ENCODE measurements around the gene CTNNAL1.
A peak's percentile ranks its signal among the peaks of the same experiment; 100 is the strongest.
"Not testable (repeated sequence)": the region's sequence is repeated elsewhere in the genome, so short reads cannot be mapped to it uniquely, and the experiment has no call there.

The CTNNAL1 gene

DNA sequence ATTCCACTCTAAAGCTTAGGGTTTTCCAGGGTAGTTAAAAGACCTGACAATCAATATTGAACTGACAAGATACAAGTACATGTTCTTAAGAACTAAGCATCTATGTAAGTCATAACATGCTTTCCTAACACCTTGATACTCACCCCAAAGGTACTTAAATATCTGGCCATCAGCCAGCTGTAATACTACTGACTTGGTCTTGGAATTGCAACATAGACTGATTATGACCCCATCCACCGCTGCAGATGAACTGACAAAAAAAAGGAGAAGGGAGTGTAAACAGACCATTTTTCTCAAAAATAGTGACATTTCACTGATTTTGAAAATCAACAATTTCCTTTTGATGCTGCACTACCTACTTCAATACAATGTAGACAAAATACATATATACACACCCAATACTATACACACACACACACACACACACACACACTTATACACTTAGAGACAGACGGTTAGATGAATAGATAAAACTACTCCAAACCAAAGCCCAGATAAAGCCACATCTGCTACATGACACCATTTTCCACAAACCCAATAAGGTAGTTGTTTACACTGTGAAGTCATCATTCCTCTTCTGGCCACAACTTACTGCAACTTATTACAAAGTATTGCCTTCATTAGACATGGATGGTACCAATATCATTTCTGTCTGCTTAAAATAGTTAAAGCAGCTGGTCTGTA, 109.7 kb downstream of the CTNNAL1 start:
- no peak overlapping the region for H3K27ac ChIP-seq (ENCODE audit: extremely low read depth, low read depth, low read length)
- ChIA-PET POLR2A (no interaction called here), CTCF (interaction anchor here (0.6 kb wide), 2 partner anchors 140 to 1811 kb away, joined by 3 to 4 read pairs; no protein-coding TSS in a partner anchor)
- H3K4me3 ChIP-seq (ENCODE audit: low read depth, low read length) = no peak overlapping the region
- TF ChIP-seq ZNF629 (tag by site-specific recombination; IDR thresholded peaks at IDR 0.05) (peak; percentile 82), KLF17 (tag by site-specific recombination; IDR thresholded peaks at IDR 0.05) (no peak), ZBTB21 (tag by site-specific recombination; IDR thresholded peaks at IDR 0.05) (0 out of 2 replicates have a peak, but pooled peaks have one; percentile 40), ZNF10 (tag by site-specific recombination; IDR thresholded peaks at IDR 0.05) (peak; percentile 29; the same call in 1 of the 2 replicates), OSR2 (tag by site-specific recombination; IDR thresholded peaks at IDR 0.05) (0 out of 2 replicates have a peak, but pooled peaks have one; percentile 18), ZNF37A (tag by site-specific recombination; IDR thresholded peaks at IDR 0.05) (no peak), ZSCAN4 (tag by site-specific recombination; IDR thresholded peaks at IDR 0.05) (peak; percentile 14; the same call in 1 of the 2 replicates), ZNF626 (tag by site-specific recombination; IDR thresholded peaks at IDR 0.05) (no peak)
- TF ChIP-seq, protein P1, sequence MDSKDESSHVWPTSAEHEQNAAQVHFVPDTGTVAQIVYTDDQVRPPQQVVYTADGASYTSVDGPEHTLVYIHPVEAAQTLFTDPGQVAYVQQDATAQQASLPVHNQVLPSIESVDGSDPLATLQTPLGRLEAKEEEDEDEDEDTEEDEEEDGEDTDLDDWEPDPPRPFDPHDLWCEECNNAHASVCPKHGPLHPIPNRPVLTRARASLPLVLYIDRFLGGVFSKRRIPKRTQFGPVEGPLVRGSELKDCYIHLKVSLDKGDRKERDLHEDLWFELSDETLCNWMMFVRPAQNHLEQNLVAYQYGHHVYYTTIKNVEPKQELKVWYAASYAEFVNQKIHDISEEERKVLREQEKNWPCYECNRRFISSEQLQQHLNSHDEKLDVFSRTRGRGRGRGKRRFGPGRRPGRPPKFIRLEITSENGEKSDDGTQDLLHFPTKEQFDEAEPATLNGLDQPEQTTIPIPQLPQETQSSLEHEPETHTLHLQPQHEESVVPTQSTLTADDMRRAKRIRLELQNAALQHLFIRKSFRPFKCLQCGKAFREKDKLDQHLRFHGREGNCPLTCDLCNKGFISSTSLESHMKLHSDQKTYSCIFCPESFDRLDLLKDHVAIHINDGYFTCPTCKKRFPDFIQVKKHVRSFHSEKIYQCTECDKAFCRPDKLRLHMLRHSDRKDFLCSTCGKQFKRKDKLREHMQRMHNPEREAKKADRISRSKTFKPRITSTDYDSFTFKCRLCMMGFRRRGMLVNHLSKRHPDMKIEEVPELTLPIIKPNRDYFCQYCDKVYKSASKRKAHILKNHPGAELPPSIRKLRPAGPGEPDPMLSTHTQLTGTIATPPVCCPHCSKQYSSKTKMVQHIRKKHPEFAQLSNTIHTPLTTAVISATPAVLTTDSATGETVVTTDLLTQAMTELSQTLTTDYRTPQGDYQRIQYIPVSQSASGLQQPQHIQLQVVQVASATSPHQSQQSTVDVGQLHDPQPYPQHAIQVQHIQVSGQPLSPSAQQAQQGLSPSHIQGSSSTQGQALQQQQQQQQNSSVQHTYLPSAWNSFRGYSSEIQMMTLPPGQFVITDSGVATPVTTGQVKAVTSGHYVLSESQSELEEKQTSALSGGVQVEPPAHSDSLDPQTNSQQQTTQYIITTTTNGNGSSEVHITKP (tag by site-specific recombination; IDR thresholded peaks at IDR 0.05) = peak; percentile 57; the same call in 1 of the 2 replicates
- TF ChIP-seq, protein P2, sequence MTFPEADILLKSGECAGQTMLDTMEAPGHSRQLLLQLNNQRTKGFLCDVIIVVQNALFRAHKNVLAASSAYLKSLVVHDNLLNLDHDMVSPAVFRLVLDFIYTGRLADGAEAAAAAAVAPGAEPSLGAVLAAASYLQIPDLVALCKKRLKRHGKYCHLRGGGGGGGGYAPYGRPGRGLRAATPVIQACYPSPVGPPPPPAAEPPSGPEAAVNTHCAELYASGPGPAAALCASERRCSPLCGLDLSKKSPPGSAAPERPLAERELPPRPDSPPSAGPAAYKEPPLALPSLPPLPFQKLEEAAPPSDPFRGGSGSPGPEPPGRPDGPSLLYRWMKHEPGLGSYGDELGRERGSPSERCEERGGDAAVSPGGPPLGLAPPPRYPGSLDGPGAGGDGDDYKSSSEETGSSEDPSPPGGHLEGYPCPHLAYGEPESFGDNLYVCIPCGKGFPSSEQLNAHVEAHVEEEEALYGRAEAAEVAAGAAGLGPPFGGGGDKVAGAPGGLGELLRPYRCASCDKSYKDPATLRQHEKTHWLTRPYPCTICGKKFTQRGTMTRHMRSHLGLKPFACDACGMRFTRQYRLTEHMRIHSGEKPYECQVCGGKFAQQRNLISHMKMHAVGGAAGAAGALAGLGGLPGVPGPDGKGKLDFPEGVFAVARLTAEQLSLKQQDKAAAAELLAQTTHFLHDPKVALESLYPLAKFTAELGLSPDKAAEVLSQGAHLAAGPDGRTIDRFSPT (tag by site-specific recombination; IDR thresholded peaks at IDR 0.05) = 0 out of 2 replicates have a peak, but pooled peaks have one; percentile 33
- no peaks in the 10 kb centered on the region; the same call in 1 of the 2 replicates for H3K4me1 ChIP-seq (ENCODE audit: control insufficient read depth, insufficient read depth, low read length)
- H3K9me3 ChIP-seq (ENCODE audit: control insufficient read depth, insufficient read depth, low read depth, low read length) = no peaks in the 10 kb centered on the region
- H3K36me3 ChIP-seq (ENCODE audit: control insufficient read depth in 2 of 2, insufficient read depth in 1 of 2, low read length in 2 of 2) = peaks cover 18 to 96% of the 10 kb centered on the region in 2 experiments

DNA sequence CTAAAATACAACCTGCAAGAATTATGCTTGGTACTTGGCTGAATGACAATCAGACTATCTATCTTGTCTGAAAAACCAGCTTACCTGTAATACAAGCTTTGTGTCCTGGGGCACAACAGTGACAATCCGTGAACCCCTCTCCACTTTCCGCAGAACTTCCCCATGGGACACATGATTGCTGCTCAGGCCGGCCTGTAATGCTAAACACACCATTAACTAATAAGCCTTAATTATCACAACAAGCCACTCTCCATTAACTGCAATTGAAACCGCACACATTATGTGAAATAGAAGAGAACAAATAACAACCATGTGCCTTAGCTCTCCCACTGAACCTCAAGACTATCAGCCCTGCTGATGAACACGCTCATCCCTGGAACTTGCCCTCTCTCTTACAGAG, 113.1 kb downstream of the CTNNAL1 start:
- no peak overlapping the region for H3K4me3 ChIP-seq (ENCODE audit: low read depth, low read length)
- H3K9me3 ChIP-seq (ENCODE audit: control insufficient read depth, insufficient read depth, low read depth, low read length) = no peaks in the 10 kb centered on the region
- no peak for TF ChIP-seq ZNF266 (tag by site-specific recombination; IDR thresholded peaks at IDR 0.05; ENCODE audit: low read depth)
- no peak for TF ChIP-seq ZNF302 (tag by site-specific recombination; IDR thresholded peaks at IDR 0.05; ENCODE audit: low read depth)
- no peak for TF ChIP-seq ZNF529 (tag by site-specific recombination; IDR thresholded peaks at IDR 0.05; ENCODE audit: insufficient replicate concordance)
- no peak for TF ChIP-seq ZNF211 (tag by site-specific recombination; IDR thresholded peaks at IDR 0.05; ENCODE audit: low read depth)
- no peak for TF ChIP-seq ZNF433 (tag by site-specific recombination; IDR thresholded peaks at IDR 0.05; ENCODE audit: low read depth)
- TF ChIP-seq WT1 (tag by site-specific recombination; IDR thresholded peaks at IDR 0.05) = no peak
- TF ChIP-seq MEIS1 (CRISPR knock-in tag; IDR thresholded peaks at IDR 0.05; ENCODE audit: borderline replicate concordance) = no peak
- TF ChIP-seq, protein P3, sequence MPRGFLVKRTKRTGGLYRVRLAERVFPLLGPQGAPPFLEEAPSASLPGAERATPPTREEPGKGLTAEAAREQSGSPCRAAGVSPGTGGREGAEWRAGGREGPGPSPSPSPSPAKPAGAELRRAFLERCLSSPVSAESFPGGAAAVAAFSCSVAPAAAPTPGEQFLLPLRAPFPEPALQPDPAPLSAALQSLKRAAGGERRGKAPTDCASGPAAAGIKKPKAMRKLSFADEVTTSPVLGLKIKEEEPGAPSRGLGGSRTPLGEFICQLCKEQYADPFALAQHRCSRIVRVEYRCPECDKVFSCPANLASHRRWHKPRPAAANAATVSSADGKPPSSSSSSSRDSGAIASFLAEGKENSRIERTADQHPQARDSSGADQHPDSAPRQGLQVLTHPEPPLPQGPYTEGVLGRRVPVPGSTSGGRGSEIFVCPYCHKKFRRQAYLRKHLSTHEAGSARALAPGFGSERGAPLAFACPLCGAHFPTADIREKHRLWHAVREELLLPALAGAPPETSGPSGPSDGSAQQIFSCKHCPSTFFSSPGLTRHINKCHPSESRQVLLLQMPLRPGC (tag by site-specific recombination; IDR thresholded peaks at IDR 0.05) = no peak
- no peak for TF ChIP-seq ZNF10 (tag by site-specific recombination; IDR thresholded peaks at IDR 0.05)
- no peak for TF ChIP-seq PRDM1 (tag by site-specific recombination; IDR thresholded peaks at IDR 0.05)
- CTCF ChIA-PET = interaction anchor here (0.6 to 1.5 kb wide), 7 partner anchors 13 to 1478 kb away, joined by 3 to 5 read pairs (median 3); no protein-coding TSS in a partner anchor
- peaks cover 27 to 97% of the 10 kb centered on the region in 2 experiments for H3K36me3 ChIP-seq (ENCODE audit: control insufficient read depth in 2 of 2, insufficient read depth in 1 of 2, low read length in 2 of 2)
- POLR2A ChIA-PET = no interaction called here
- no peaks in the 10 kb centered on the region; the same call in 1 of the 2 replicates for H3K4me1 ChIP-seq (ENCODE audit: control insufficient read depth, insufficient read depth, low read length)
- no peak overlapping the region for H3K27ac ChIP-seq (ENCODE audit: extremely low read depth, low read depth, low read length)

DNA sequence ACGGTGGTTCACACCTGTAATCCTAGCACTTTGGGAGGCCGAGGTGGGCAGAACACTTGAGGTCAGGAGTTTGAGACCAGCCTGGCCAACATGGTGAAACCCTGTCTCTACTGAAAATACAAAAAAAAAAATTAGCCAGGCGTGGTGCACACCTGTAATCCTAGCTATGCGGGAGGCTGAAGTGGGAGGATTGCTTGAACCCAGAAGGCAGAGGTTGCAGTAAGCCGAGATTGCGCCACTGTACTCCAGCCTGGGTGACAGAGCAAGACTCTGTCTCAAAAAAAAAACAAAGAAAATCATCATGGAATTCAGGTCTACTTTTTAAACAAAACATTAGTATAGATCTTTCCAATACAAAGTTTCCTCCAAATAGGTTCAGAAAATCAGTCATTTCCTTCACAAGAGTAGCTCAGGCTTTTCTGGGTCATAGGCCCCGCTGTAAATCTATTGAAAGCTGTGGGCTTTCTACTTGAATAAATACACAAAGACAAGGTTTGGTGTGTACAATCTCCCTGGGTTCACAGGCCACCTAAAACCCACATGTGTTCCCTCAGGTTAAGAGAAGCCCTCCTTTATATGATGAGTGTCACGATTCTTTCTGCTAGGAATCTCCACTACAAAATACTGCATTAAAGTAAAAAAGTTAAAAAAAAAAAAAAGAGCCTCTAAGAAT, 114.1 kb downstream of the CTNNAL1 start:
- H3K4me3 ChIP-seq (ENCODE audit: low read depth, low read length); H3K27ac ChIP-seq (ENCODE audit: extremely low read depth, low read depth, low read length); POLR2A ChIA-PET; H3K9me3 ChIP-seq (ENCODE audit: control insufficient read depth, insufficient read depth, low read depth, low read length); H3K4me1 ChIP-seq (ENCODE audit: control insufficient read depth, insufficient read depth, low read length): not testable (repeated sequence)
- CTCF ChIA-PET = interaction anchor here (0.6 to 1.5 kb wide), 8 partner anchors 10 to 1477 kb away, joined by 3 to 5 read pairs (median 3); no protein-coding TSS in a partner anchor
- H3K36me3 ChIP-seq (ENCODE audit: control insufficient read depth in 2 of 2, insufficient read depth in 1 of 2, low read length in 2 of 2) = peaks cover 29 to 99% of the 10 kb centered on the region in 2 experiments
